GM18861 (cell line): Measurements from ENCODE around the gene EIF2B2.

Experiments used
- ATAC-seq: cut with Tn5 transposase; IDR thresholded peaks from one replicate; pipeline ENCODE4 v1.9.1; 2021; ENCODE audit not compliant: unreplicated experiment

The EIF2B2 gene

DNA sequence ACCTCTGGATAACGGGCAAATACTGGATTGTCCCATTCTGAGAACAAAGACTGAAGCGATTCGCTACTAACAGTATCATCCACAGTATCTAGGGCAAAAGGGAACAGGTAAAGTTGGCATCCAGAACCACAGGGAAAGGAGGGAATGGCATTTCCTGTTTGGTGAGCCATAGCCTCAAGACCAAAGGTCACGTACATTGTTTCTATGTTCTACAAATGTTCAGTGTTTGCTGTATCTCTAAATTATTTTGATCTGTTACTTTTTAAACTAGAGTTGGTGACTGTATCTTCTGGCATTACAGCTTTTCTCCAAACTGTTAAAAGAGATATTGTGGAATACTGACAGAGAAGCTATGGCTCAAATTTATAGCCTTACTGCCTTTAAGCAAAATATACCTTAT, 38.9 kb downstream of the EIF2B2 start:
- no peak for ATAC-seq

DNA sequence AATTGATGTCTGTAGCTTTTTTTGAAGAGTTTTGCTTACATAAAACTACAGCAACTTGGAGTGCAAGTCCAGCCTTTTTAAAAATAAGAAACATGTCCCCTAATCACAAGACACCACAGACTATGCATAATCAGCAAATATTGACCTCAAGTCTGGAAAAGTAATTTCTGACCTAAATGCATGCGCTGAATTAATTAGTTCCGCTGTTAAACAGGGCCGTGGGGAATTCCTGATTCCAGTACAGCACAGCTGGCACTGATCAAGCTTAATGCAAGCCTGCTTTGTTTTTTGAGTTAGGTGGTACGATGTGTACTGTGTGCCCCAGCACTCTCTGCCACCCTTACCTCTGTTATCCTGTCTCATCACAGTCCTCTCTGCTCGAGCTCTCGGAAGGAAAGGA, 39.3 kb downstream of the EIF2B2 start:
- no peak for ATAC-seq

DNA sequence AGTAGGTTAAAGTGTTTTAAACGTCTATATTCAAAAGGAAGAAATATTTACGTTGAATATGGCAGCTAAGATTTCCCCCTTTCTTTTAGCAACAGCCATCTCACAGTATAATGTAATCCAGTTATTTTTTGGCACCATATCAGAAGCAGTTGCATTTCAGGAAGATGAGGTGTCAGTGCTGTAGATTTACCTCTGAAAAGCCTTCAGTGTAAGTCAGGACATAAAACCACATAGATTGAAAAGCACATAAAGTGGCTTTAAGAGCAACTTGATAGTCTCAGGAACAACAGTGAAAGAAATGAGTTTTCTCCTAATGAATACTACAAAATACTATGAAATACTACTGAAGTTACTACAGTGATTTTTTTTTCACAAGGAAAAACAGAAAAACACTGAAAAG, 41.6 kb downstream of the EIF2B2 start:
- no peak for ATAC-seq

DNA sequence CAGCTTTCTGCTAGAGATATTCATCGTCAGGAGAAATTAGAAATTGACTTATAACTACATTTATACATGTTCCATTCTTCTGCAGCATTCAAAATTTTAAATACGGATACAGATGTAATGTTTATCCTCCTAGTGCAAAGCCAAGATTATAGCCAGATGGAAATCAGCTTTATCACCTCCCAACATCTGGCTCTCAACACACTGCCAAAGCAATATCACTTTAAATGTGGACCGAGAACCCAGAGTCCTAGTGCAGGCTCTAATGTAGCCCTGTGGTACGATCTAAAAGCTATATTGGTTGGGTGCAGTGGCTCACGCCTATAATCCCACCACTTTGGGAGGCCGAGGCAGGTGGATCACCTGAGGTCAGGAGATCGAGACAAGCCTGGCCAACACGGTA, 42.0 kb downstream of the EIF2B2 start:
- ATAC-seq, result no peak

DNA sequence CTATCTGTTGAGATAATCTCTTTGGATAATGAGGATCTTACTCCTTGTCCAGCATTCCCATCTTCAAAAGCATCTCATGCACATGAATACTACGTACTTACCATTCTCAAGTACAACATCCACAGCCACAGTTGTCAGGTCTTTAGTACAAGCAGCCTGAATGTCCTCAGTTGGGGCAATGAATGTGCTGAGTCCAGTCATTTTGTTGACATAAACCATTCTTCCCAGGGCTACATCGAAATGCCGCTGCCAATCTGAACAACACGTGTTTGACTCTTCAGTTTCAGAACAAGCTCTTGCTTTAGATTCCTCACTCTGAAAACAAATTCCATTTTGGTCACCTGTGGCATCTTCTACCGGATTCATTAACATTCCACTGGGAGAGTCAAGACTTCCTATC, 43.6 kb downstream of the EIF2B2 start:
- no peak for ATAC-seq

- no peak for ATAC-seq
These were observed 44.2 kb downstream of the EIF2B2 start for GRCh38 chr14:75046899-75047298.

- ATAC-seq, result no peak
These were observed 44.8 kb downstream of the EIF2B2 start for GRCh38 chr14:75047506-75047905.

DNA sequence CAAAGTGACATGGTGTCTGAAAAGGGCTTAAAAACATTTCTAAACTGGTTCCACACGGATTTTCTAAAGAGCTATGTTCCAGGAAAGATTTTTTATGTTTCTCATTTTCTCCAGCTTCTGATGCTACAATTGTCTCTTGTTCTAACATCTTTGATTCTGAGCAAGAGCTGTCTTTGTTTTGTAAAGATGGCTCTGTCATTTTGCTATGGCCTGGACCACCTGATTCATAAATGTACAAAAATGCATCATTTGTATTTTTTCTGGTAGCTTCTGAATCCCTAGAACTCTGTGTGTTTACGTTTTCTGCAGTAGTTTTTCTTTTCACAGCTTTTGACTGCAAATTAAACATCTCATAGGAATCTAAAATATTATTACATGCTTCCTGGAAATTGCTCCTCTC, 45.4 kb downstream of the EIF2B2 start:
- ATAC-seq, result no peak

DNA sequence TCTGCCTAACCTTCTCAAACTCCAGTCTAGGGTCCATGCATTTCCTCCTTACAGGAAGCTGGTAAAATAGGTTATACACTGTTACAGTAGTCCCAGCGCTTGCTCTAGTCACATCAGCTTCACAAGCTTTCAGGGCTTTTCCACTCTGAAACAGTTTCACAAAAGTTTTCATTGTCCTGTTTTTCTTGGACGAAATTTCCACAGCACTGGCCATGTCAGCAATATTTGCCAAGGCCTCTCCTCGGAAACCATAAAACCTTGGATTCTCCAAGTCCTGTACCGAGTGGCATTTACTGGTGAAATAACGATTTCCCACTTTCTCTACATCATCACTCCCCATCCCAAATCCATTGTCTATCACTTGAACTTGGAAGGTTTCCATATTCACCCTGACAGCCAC, 46.4 kb downstream of the EIF2B2 start:
- no peak for ATAC-seq

DNA sequence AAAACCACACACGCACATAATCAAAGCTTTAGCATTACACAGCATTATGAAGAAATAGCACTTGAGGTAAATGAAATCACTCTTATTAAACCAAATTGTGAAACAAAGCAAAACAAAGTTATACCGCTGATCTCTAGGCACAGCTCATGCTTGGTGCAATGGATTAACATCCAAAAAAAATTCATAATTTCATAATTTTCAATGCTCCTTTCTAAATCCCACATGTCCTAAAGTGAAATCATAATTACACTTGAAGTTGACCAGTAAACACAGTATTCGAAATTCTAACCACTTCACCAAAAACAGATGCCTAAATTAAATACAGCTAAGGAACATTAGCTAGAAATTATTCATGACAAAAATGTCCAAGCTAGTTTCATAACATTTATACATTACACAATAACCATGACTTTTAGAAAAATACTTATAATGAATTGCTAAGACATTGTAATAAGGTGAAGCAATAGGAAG, 47.0 kb downstream of the EIF2B2 start:
- ATAC-seq, result no peak

- ATAC-seq, result peak; percentile 53
These were observed 48.3 kb downstream of the EIF2B2 start, which contains the start of gene MLH3 for GRCh38 chr14:75050852-75051555. Gene MLH3, minus strand, starts transcription at chr14:75051467. Its CDS starts 1,812 bp downstream, at chr14:75049655.

DNA sequence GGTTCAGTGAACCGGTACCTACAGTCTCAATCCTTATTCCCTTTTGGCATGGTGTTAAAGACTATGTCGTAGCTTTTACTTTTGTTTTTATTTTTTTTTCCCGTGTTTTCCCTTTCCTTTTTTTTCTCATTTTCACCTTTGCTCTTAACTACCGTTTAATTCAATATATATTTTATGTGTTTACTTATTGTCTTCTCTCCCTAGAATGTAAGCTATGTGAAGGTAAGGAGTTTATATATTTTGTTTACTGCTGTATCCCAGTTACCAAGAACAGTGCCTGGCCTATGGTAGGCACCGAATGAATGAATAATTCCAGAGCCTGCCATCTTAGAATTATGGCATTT, 48.8 kb downstream of the EIF2B2 start:
- no peak for ATAC-seq

- no peak for ATAC-seq
These were observed 50.9 kb downstream of the EIF2B2 start for GRCh38 chr14:75053396-75054291.

DNA sequence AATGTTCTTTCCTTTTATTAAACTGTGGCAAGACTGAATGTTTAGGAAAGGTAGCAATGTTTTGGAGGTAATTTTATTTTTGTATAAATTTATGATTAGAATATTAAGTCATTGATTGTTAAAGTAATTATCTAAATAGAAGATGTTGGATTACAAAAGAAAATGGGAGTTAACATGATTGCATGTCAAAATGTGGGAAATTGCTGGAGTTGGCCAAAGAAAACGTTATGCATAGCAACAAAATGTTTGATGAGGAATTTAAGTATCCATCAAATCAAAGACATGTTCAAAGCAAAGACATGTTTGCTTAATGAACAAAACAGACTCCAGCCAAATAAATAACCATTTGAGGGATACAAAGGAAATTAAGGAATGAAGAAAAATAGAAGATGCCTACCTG, 51.7 kb downstream of the EIF2B2 start:
- ATAC-seq, result no peak

GRCh38 chr14:75059642-75060041, 56.9 kb downstream of the EIF2B2 start:
- no peak for ATAC-seq

- no peak for ATAC-seq
These were observed 57.7 kb downstream of the EIF2B2 start for GRCh38 chr14:75060420-75060819.
